MV-4-11 (cell line): ENCODE measurements around the gene ETS1.

Experiments
- DNase-seq: peaks from one replicate; lab custom pipeline; 2025; lab: John Stamatoyannopoulos, UW

ETS1 gene, protein sequence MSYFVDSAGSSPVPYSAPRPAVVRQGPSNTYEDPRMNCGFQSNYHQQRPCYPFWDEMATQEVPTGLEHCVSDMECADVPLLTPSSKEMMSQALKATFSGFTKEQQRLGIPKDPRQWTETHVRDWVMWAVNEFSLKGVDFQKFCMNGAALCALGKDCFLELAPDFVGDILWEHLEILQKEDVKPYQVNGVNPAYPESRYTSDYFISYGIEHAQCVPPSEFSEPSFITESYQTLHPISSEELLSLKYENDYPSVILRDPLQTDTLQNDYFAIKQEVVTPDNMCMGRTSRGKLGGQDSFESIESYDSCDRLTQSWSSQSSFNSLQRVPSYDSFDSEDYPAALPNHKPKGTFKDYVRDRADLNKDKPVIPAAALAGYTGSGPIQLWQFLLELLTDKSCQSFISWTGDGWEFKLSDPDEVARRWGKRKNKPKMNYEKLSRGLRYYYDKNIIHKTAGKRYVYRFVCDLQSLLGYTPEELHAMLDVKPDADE

DNA sequence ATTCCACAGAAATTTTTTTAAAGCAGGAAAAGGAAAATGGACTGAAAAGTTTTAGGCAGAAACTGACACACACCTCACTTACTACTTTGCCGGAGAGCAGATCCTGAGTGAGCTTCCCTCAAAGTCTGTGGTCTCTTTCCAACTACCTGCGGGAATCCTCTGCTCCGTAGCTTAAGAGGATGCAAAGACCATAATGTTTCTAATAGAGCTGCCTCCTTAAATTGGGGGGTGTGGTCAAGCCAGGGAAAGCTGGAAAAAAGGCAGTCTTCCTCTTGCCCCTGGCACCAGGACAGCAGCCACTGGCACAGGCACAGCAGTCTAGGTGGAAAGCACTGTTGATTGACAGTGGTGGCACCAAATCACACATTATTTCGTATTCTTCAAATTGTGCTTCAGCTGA lies at the start of gene ETS1:
TSS of gene ETS1 (minus strand) at position 144 of the 400 bp plus-strand sequence. CDS start 14,428 bp downstream, outside the sequence.
- DNase-seq = no peak

GRCh38 chr11:128634395-128634794 lies 47.0 kb upstream of the ETS1 start:
- no peak for DNase-seq

GRCh38 chr11:128633384-128633965 lies 46.1 kb upstream of the ETS1 start:
- no peak for DNase-seq

- peak; percentile 26 for DNase-seq
Observed at GRCh38 chr11:128632141-128632791, 44.9 kb upstream of the ETS1 start.

DNA sequence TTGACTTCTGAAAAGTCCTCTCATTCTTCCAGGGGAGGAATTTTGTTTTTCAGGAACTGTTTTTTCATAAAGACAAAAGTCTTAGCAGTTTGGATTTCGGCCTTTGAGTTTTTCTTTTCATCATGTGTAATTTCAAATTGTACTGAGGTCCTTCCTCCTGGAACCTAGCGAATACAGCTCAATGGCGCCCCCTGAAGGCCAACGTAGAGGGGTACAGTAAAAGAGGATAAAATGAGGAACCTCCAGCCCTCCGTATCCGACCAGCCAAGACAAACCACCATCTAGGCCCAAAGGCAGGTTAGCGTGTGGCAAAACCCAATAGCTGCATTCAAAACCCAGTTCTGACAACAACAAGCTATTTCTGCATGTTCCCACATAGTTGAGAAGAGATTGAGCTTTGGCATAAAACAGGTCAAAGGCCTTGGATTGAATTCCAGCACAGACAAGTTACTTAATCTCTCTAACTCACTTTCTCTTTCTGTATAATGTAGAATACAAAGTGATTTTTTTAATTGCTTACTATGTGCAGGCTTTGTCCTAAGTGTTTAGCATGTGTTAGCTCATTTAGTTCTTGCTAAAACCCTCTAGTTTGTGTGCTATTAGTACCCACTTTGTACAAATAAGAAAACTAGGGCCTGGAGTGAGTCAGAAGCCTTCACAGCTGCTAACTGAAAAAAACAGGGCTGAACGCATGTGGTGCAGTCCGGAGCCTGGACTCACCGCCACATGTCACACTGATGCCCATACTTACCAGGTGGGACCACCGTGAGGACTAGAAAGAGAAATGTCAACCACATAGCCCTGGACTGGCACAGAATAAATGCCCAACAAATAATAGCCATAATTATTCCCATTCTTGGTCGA lies 43.2 kb upstream of the ETS1 start:
- DNase-seq = peak; percentile 85

- no peak for DNase-seq
Observed at GRCh38 chr11:128629516-128630106, 42.3 kb upstream of the ETS1 start.

- no peak for DNase-seq
Observed at GRCh38 chr11:128628686-128629085, 41.3 kb upstream of the ETS1 start.

- DNase-seq = no peak
Observed at GRCh38 chr11:128628325-128628673, 40.9 kb upstream of the ETS1 start.

GRCh38 chr11:128627666-128628324 lies 40.4 kb upstream of the ETS1 start:
- no peak for DNase-seq

DNA sequence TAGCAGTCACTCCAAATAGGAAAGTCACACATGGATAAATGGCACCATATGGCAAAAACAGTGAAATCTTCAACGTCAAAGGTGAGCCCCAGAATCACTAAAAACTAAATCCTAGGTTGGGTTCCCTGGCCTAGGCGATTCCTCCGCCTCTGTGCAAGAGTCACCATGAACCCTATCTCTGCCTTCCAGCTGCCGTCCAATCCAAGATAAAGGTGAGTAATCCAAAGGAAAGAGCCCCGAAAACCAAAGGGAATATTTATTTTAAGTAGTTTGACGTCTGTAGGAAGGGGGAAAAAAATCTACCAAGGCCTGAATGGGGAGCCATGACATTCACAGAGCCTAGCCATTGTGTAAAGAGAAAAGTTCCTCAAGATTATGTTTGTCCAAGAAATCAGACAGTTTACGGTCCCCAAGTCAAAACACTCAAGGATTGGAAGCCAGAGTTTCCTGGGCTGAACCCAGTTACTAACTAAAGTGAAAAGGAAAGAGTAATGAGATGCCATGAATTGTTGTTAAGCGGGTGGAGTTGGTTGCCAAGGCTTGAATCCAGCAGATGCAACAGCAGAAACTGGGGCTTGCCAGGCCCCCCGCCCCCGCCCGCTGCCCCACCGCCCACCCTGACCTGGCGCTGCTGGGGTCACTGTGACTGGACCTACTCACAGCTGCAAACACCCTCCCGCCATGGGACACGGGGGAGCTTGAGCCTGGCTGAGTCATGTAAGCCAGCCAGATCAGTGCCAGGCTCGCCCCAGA lies 39.7 kb upstream of the ETS1 start:
- DNase-seq = no peak

- no peak for DNase-seq
Observed at GRCh38 chr11:128625746-128626145, 38.4 kb upstream of the ETS1 start.

- DNase-seq = no peak
Observed at GRCh38 chr11:128625326-128625725, 38.0 kb upstream of the ETS1 start.

- peak; percentile 28 for DNase-seq
Observed at GRCh38 chr11:128624269-128625175, 37.2 kb upstream of the ETS1 start.

- no peak for DNase-seq
Observed at GRCh38 chr11:128623091-128623490, 35.7 kb upstream of the ETS1 start.

DNA sequence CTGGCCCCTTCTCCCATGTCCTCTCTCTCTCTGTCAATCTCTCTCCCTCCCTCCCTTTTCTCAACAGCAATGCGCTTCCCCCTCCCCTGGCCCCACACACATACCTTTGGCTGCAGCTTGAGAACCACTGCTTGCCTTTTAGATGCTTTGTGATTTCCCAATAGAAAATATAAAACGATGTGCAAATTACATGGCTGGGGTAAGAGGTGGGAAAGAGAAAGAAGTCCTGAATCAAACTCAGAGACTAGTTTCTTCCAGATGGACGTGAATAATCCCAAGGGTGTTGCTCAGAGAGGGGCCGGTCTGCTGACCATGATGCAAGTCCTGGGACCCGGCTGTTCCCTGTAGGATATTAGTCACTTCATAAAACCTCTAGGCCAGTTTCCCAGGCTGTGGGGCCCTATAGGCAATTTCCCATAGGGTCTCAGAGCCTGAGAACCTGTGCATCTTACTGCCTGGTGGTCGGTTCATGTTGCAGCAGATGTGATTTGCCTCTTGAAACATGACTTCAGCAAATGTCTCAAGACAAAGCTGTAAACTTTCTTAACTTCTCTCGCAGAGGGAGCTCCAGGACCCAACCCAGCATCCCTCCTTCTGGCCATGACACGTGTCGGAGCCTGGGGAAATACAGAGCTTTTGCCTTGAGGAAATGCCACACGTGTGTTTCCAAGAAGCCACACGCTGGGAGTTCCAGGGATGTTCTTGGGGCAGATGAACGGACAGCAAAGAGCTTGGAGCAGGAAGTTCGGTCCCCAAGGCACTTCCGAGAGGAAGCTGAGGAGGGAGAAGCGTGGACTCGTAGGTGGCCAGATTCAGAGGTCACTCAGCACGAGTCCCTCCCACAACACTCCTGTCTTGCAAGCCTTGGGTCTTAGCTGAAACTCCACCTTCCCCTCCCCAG lies 34.5 kb upstream of the ETS1 start:
- DNase-seq = no peak

DNA sequence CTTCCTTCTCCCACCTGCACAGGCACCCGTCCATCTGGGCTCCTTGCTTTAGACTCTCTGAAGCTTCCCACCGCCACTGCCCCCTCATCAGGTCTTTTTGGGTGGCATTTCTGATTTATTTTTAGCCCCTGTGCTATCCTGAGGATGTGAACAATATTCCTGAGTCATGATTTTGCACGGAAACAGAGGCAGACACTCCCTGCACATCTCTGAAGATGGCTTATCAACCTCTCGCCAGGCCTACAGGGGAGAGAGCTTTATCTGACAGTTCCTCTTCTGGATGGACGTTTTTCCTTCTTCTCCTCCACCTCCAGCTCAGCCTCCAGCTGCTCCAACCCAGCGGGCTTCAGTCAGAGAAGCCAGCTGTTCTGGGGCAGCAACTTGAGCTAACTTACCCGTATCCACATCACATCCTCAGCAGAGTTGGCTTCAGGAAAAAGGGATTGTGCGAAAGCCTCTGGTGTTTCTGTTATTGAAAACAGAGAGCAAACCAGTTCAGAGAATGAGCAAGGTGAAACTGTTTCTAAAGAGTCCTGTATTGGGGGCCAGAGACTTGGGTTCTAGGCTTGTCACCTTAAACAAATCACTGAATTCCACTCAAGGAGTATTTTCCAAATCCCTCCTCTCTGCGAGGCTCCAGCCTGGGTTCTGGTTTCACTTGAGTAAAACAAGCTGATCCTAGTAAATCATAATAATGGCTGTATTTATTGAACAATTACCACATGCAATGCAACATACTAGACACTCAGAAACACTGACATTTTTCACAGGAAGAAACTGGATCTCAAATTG lies 33.1 kb upstream of the ETS1 start:
- DNase-seq = no peak

DNA sequence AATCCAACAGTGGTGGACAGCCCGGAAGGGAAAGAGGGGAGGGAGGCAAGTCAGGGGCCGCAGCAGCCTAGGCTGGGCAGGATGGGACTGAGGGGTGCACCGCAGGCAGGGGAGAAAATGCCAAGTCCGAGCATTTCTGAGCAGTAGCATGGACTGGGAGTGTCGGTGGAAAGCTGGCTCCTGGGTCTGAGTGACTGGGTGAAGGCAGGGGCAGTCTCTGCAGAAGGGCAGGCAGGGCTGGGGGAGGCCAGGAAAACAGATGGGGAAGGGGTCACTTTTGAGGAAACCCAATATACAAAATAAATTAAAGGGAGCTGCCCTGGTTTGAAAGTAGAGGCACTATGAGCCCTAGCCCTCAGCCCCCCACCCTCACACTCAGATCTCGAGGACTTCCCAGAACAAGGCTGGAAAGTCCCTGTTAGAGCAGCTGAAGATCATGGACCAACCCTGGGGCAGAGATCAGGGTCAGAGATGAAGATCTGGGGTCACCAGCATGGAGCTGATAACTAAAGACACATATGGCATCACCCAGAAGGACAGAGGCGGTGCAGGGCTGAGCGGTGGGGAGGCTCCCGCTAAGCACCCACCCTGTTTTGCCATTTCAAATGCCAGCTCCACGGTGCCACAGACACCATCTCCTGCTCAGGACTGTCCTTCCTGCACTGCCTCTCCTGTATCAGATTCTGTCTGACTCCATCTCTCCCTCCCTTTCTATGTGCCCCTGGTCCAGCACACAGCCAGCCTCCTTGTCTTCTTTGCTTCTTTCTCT lies 32.4 kb upstream of the ETS1 start:
- no peak for DNase-seq
